Right cardiac atrium (tissue), 5 donors: ENCODE measurements around the gene TSPYL6. TPM values are rescaled to one million over a fixed set of nuclear protein-coding genes. Genes with fewer than 3 reads are reported as not detected.

Experiments used
- ATAC-seq, 2 donors: fragments of 200-7000 bp; cut with Tn5 transposase; one replicate each; pipeline versions ENCODE4 v1.8.0 to v1.9.1; 2020; ENCODE audit warnings: moderate library complexity in 2 of 2, mild to moderate bottlenecking in 1 of 2
- DNase-seq, 3 donors: peaks; one replicate each; pipeline ENCODE4 v3.0.0-alpha.2; 2020
- H3K27ac ChIP-seq: one replicate; pipeline ENCODE4 v1.5.1; 2013; ENCODE audit warnings: mild to moderate bottlenecking, low read length, control low read depth, moderate library complexity
- H3K27me3 ChIP-seq: one replicate; pipeline ENCODE4 v1.6.1; 2013; ENCODE audit not compliant: control insufficient read depth, insufficient read depth
- H3K4me1 ChIP-seq: one replicate; pipeline ENCODE4 v1.6.1; 2013; ENCODE audit warnings: low read length; ENCODE audit not compliant: control insufficient read depth, insufficient read depth
- H3K4me3 ChIP-seq: one replicate; pipeline ENCODE4 v1.5.1; 2013; ENCODE audit warnings: low read length, control low read depth
- H3K9me3 ChIP-seq: one replicate; pipeline ENCODE4 v1.6.1; 2013; ENCODE audit warnings: low read length; ENCODE audit not compliant: control insufficient read depth
- WGBS: extraction: QIAGEN DNeasy Blood & Tissue Kit; methylation state at CpG from one replicate; pipeline ENCODE4 v1.1.7; 2013; 5-methylcytosine and 5-hydroxymethylcytosine counted together
- intact Hi-C, 4 donors: fragments of 100-400 bp; cut with DNase I; formaldehyde crosslinking; loops; one replicate each; pipeline versions ENCODE4 v1.11.0 to v1.14.0; 2022 to 2023
- polyA plus RNA-seq: library from polyadenylated mRNA; stranded (reverse); fragments of 200-250 nt; gene quantifications from one replicate; pipeline ENCODE4 v1.2.3, GENCODE V29; 2013
- total RNA-seq, 4 donors: library from RNA; stranded (reverse); fragmentation: NEBNext Ultra II Directional; extraction: Animal tissue kit (Norgen Biotek cat#: 25700); gene quantifications; one replicate each; pipeline ENCODE4 v1.2.1, GENCODE V29; 2021
- donor health status: healthy with polysubstance abuse.
- donor health status: DM: no; HTN: yes; CAD: no.
- donor health status: DM: no; HTN: no; CAD: no.
- donor health status: DM: no; HTN: yes; CAD: no; lungs with severe emphysema.
- donor health status: DM: yes; HTN: yes; CAD: no.

TSPYL6 gene
- total and polyA plus RNA-seq, 5 donors: not detected

DNA sequence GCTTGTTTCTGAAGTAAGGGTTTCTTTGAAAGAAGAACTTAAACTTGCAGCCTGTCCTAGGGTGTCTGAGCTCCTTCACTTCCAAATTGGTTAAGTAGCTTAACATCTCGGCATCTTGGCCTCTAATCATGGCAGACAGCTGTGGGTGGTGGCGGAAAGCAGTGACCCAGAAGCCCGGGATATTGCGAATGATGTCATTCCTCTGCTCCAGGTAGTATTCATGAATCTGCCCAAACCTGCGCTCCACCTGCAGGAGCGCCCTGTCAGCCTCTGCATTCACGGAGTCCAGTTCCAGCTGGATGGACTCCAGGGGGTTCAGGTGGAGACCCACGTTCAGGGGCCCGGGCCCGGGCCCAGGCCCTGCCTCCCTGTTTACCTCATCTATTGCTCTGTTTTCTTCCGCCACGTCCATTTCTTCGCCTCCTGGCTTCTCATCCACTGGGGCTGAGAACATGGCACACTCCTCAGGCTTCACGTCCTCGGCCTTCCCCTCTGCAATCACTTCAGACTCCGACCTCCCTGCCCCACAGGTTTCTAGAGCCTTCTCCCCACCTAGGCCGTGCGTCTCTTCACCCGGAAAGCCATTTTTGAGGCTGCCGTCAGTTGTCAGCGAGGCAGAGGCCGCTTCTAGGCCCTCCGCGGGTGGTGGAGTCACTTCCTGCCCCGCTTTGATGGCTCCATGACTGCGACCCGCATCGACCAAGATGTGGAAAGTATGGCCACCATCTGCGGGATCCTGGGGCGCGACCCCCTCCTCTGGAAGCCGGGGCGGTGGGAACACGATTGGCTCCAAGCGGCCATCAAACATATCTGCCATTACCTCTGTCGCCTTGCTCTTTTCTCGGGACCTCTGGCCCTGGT, 569 bp downstream of the TSPYL6 start:
- ATAC-seq (no peak), DNase-seq (no peak)
- Histone ChIP-seq H3K4me3 (no peak overlapping the region), H3K27ac (no peak overlapping the region), H3K27me3 (no peaks in the 10 kb centered on the region), H3K9me3 (no peaks in the 10 kb centered on the region), H3K4me1 (no peaks in the 10 kb centered on the region)
- intact Hi-C loops: no loop called here
- 94% methylated on average over 37 of the region's 37 CpGs for WGBS

DNA sequence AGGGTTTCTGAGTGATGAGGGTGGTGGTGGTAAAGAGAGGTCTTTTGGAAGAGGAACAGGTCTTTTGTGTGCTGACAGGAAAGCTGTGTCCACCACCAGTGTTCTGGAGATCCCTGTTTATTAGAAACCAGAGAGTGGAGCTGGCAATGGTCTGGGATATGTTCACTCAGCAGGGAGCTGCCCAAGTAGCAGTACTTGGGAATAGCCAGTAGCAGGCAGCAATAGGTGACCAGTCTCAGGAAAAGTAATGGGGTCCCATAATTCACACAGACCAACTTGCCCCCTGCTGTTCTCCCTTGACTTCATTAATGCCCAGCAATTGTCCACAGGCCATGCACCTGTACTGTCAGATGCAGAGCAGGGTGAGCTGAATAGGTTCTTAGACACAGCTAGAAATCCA, 1.8 kb downstream of the TSPYL6 start:
- Histone ChIP-seq H3K27me3 (no peaks in the 10 kb centered on the region), H3K27ac (no peak overlapping the region), H3K4me1 (no peaks in the 10 kb centered on the region), H3K4me3 (no peak overlapping the region), H3K9me3 (no peaks in the 10 kb centered on the region)
- ATAC-seq (no peak), DNase-seq (no peak)
- intact Hi-C loops: no loop called here

DNA sequence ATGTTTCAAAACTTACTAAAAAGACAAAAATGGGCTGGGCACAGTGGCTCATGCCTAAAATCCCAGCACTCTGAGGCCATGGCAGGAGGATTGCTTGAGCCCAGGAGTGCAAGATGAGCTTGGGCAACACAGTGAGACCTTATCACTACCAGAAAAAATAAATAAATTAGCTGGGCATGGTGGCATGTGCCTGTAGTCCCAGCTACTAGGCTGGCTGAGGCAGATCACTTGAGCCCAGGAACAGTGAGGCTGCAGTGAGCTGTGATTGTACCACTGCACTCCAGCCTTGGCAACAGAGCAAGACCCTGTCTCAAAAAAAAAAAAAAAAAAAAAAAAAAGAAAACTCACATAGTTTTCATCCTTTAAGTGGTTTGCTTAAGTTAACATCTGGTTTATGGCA, 6.4 kb downstream of the TSPYL6 start:
- Histone ChIP-seq H3K9me3 (no peaks in the 10 kb centered on the region), H3K27me3 (no peaks in the 10 kb centered on the region), H3K27ac (no peak overlapping the region), H3K4me3 (no peak overlapping the region), H3K4me1 (no peaks in the 10 kb centered on the region)
- DNase-seq (no peak), ATAC-seq (no peak)
- intact Hi-C loops: no loop called here

- no peaks in the 10 kb centered on the region for H3K9me3 ChIP-seq
- WGBS: 24% methylated on average over 1 of the region's 1 CpG
- no peak overlapping the region for H3K4me3 ChIP-seq
- intact Hi-C loops: no loop called here
- H3K27ac ChIP-seq: no peak overlapping the region
- no peaks in the 10 kb centered on the region for H3K4me1 ChIP-seq
- no peak for DNase-seq
- ATAC-seq: peak; percentile 51 to 81
- H3K27me3 ChIP-seq: no peaks in the 10 kb centered on the region
Observed at GRCh38 chr2:54247115-54247514, 8.9 kb downstream of the TSPYL6 start.

- Histone ChIP-seq H3K4me1 (no peaks in the 10 kb centered on the region), H3K27me3 (no peaks in the 10 kb centered on the region), H3K4me3 (no peak overlapping the region), H3K9me3 (no peaks in the 10 kb centered on the region), H3K27ac (peak overlapping the region; percentile 42)
- 44% methylated on average over 5 of the region's 5 CpGs for WGBS
- peak in 2 of 3 donors; percentile 59 to 79 for DNase-seq
- ATAC-seq: peak; percentile 87 to 89
- intact Hi-C loops: no loop called here
Observed at GRCh38 chr2:54240515-54241469, 15.2 kb downstream of the TSPYL6 start.

DNA sequence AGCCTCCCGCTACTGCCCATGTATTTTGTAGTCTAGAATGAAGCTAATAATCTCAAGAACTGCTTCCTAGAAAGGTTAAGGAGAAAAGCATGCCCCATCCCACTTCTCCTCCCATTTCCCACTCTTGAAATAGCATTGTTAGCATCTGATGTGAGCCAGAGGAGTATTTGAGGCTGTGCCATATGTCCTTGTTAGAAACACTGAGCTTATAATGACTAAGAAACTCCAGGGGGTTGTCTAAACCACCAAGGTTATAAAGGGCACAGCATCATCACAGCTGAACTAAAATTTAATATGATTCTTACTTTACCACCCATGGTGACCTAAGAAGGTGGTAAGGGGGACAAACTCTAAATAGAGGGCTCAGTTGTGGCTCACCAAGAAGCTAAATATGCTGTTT, 16.6 kb downstream of the TSPYL6 start:
- H3K4me3 ChIP-seq: no peak overlapping the region
- H3K27ac ChIP-seq: no peak overlapping the region
- H3K27me3 ChIP-seq: no peaks in the 10 kb centered on the region
- peak in 1 of 2 donors; percentile 44 for ATAC-seq
- 84% methylated on average over 1 of the region's 1 CpG for WGBS
- DNase-seq: no peak
- intact Hi-C loops: no loop called here
- no peaks in the 10 kb centered on the region for H3K9me3 ChIP-seq
- H3K4me1 ChIP-seq: no peaks in the 10 kb centered on the region

GRCh38 chr2:54237428-54237827, 18.6 kb downstream of the TSPYL6 start:
- ATAC-seq (no peak), DNase-seq (no peak)
- 97% methylated on average over 2 of the region's 2 CpGs for WGBS
- Histone ChIP-seq H3K4me1 (no peaks in the 10 kb centered on the region), H3K9me3 (no peaks in the 10 kb centered on the region), H3K27ac (no peak overlapping the region), H3K4me3 (no peak overlapping the region), H3K27me3 (no peaks in the 10 kb centered on the region)
- intact Hi-C loops: no loop called here

- intact Hi-C loops: no loop called here
Observed at GRCh38 chr2:54233832-54234649, 22.0 kb downstream of the TSPYL6 start.

DNA sequence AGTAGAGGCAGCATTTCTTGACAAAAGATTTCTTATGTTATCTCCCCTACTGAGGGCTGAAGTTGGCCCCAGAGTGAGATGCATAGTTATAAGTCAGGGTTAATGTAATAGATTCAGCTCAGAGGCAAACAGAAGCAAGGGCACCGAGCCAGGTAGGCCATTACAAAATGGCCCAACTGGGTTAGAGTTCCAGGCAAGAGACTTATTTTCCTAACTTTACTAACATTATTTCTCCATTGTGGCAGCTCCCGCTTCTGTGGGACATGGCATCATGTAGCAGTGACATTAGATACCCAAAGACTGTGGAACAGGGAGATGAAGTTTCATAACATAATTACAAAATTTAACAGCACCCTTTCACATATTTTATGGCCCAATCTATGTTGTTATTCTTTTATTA, 27.1 kb downstream of the TSPYL6 start:
- intact Hi-C loops: no loop called here
- H3K27me3 ChIP-seq: no peaks in the 10 kb centered on the region
- no peaks in the 10 kb centered on the region for H3K9me3 ChIP-seq
- 62% methylated on average over 2 of the region's 2 CpGs for WGBS
- peaks cover 2% of the 10 kb centered on the region for H3K4me1 ChIP-seq
- no peak overlapping the region for H3K27ac ChIP-seq
- DNase-seq (peak; percentile 58 to 89 (median 72)), ATAC-seq (peak; percentile 28 to 56)
- H3K4me3 ChIP-seq: no peak overlapping the region

More at GRCh38 chr2:54233832-54234649, 22.0 kb downstream of the TSPYL6 start:
- Histone ChIP-seq H3K4me1 (no peaks in the 10 kb centered on the region), H3K4me3 (no peak overlapping the region), H3K9me3 (no peaks in the 10 kb centered on the region), H3K27me3 (no peaks in the 10 kb centered on the region), H3K27ac (no peak overlapping the region)
- ATAC-seq (no peak), DNase-seq (no peak)
- WGBS: 54% methylated on average over 4 of the region's 4 CpGs

DNA sequence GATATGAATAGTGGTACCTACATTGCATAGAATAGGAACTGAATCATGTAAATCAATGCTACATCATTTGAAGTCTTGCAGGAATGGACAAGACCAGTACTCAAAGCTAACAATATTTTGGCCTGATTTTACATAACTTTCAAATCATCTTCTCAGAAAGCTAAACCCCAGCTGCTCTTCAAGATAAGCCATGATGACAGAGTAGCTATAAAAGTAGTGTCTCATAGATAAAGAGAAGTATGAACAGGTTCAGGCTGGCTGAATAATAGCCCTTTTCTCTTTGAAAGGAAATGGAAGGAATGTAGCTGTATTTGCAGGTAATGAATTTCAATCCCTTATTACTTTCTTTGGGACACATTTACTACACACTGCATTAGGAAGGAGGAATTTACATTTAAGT, 28.2 kb downstream of the TSPYL6 start:
- intact Hi-C loops: no loop called here
- no peaks in the 10 kb centered on the region for H3K27me3 ChIP-seq
- peaks cover 2% of the 10 kb centered on the region for H3K4me1 ChIP-seq
- ATAC-seq: no peak
- H3K4me3 ChIP-seq: no peak overlapping the region
- DNase-seq: no peak
- H3K27ac ChIP-seq: no peak overlapping the region
- H3K9me3 ChIP-seq: no peaks in the 10 kb centered on the region
